H1 (cell line): Measurements from ENCODE around the gene ACP4. TPM values are rescaled to one million over a fixed set of nuclear protein-coding genes. Genes with fewer than 3 reads are reported as not detected.

Source experiments
- CTCF ChIA-PET: fragments of 300-600 bp; sonication (Branson Sonifier 250); formaldehyde crosslinking; loops from one replicate; lab custom pipeline; 2021; ENCODE audit not compliant: partially characterized antibody; lab: Charles Lee
- POLR2A ChIA-PET: fragments of 300-600 bp; sonication (Branson Sonifier 250); formaldehyde crosslinking; loops from one replicate; lab custom pipeline; 2021; ENCODE audit warnings: inconsistent platforms; ENCODE audit not compliant: partially characterized antibody; lab: Charles Lee
- DNase-seq, 2 experiments: peaks; one replicate each; pipeline versions ENCODE4 v3.0.0 to v3.0.0-alpha.2; 2010 to 2022; ENCODE audit warnings: low spot score in 2 of 2, low read depth in 1 of 2, mixed read lengths in 1 of 2
- FAIRE-seq: peaks from 2 replicates; lab custom pipeline; 2011; peaks lifted over from hg19 to GRCh38; lab: Jason Lieb, UNC
- H2AFZ ChIP-seq: 2 replicates; pipeline ENCODE4 v1.8.1; 2012; ENCODE audit warnings: low read length, inconsistent platforms
- H2AK5ac ChIP-seq: 2 replicates; pipeline ENCODE4 v1.6.1; 2013; ENCODE audit warnings: low read depth, low read length
- H2BK120ac ChIP-seq: replicated peaks from 2 replicates; pipeline ENCODE3; 2013; ENCODE audit warnings: low read depth, low read length, inconsistent platforms
- H2BK12ac ChIP-seq: 2 replicates; pipeline ENCODE4 v1.6.1; 2013; ENCODE audit warnings: low read depth, low read length
- H2BK15ac ChIP-seq: 2 replicates; pipeline ENCODE4 v1.6.1; 2013; ENCODE audit warnings: low read length
- H2BK20ac ChIP-seq: 2 replicates; pipeline ENCODE4 v1.6.1; 2013; ENCODE audit warnings: low read length
- H2BK5ac ChIP-seq: 2 replicates; pipeline ENCODE4 v1.6.1; 2013; ENCODE audit warnings: low read depth, low read length
- H3K14ac ChIP-seq: 2 replicates; pipeline ENCODE4 v1.6.1; 2013; ENCODE audit warnings: inconsistent platforms; ENCODE audit not compliant: insufficient read length
- H3K18ac ChIP-seq: 2 replicates; pipeline ENCODE4 v1.6.1; 2013; ENCODE audit warnings: low read length; ENCODE audit errors: extremely low read depth
- H3K23ac ChIP-seq: 2 replicates; pipeline ENCODE4 v1.6.1; 2013; ENCODE audit warnings: inconsistent platforms; ENCODE audit not compliant: insufficient read length
- H3K23me2 ChIP-seq: 2 replicates; pipeline ENCODE4 v1.6.1; 2013; ENCODE audit warnings: low read depth, low read length
- H3K27ac ChIP-seq: 2 replicates; pipeline ENCODE4 v1.6.1; 2011; ENCODE audit warnings: low read depth, low read length, inconsistent platforms
- H3K27me3 ChIP-seq, 4 experiments: replicated peaks in 1 of 4; 1 replicate in 1 of 4; 2 replicates in 3 of 4; pipeline versions ENCODE4 v1.6.1 to v1.8.1; 2011 to 2013; ENCODE audit warnings: low read length in 3 of 4, mild to moderate bottlenecking in 3 of 4, inconsistent platforms in 2 of 4, mixed read lengths in 2 of 4, moderate library complexity in 1 of 4; ENCODE audit not compliant: control insufficient read depth in 3 of 4, insufficient read depth in 3 of 4; ENCODE audit errors: extremely low read depth in 1 of 4
- H3K36me3 ChIP-seq, 4 experiments: 2 replicates each; pipeline versions ENCODE4 v1.6.1 to v1.8.1; 2011 to 2013; ENCODE audit warnings: mild to moderate bottlenecking in 4 of 4, low read length in 3 of 4, moderate library complexity in 2 of 4, control low read depth in 1 of 4, inconsistent platforms in 1 of 4; ENCODE audit not compliant: insufficient read depth in 4 of 4, control insufficient read depth in 2 of 4
- H3K4ac ChIP-seq: replicated peaks from 2 replicates; pipeline ENCODE3; 2013; ENCODE audit warnings: low read length, low read depth, mixed read lengths, inconsistent platforms; ENCODE audit not compliant: insufficient read length
- H3K4me1 ChIP-seq, 4 experiments: replicated peaks in 1 of 4; 1 replicate in 1 of 4; 2 replicates in 3 of 4; pipeline versions ENCODE4 v1.6.1 to v1.8.1; 2011 to 2013; ENCODE audit warnings: low read length in 3 of 4, inconsistent platforms in 2 of 4, mixed read lengths in 1 of 4; ENCODE audit not compliant: insufficient read depth in 4 of 4, control insufficient read depth in 3 of 4
- H3K4me2 ChIP-seq, 2 experiments: 2 replicates each; pipeline versions ENCODE4 v1.6.1 to v1.8.1; 2011 to 2013; ENCODE audit warnings: low read depth in 2 of 2, low read length in 2 of 2, control low read depth in 1 of 2, inconsistent platforms in 1 of 2, mild to moderate bottlenecking in 1 of 2; ENCODE audit not compliant: insufficient read depth in 1 of 2
- H3K4me3 ChIP-seq, 4 experiments: fragments of 200-600, 300-600 bp in 1 of 4; sonication (generic), shearing (Covaris generic), sonication (Bioruptor Twin) in 1 of 4; 2 replicates each; pipeline versions ENCODE4 v1.5.1 to v1.8.1; 2011 to 2016; ENCODE audit warnings: low read length in 4 of 4, low read depth in 3 of 4, control low read depth in 2 of 4, inconsistent platforms in 2 of 4, mild to moderate bottlenecking in 2 of 4, mixed read lengths in 1 of 4, moderate library complexity in 1 of 4; ENCODE audit not compliant: insufficient read depth in 2 of 4; ENCODE audit errors: extremely low read depth in 1 of 4
- H3K56ac ChIP-seq: replicated peaks from 2 replicates; pipeline ENCODE3; 2013; ENCODE audit warnings: low read depth, mild to moderate bottlenecking, mixed read lengths, low read length, inconsistent platforms; ENCODE audit not compliant: insufficient read length
- H3K79me1 ChIP-seq: 2 replicates; pipeline ENCODE4 v1.6.1; 2013; ENCODE audit warnings: low read depth, low read length, control low read depth
- H3K79me2 ChIP-seq, 2 experiments: 2 replicates each; pipeline versions ENCODE4 v1.6.1 to v1.8.1; 2012 to 2013; ENCODE audit warnings: low read length in 2 of 2, mild to moderate bottlenecking in 2 of 2, inconsistent platforms in 1 of 2; ENCODE audit not compliant: insufficient read depth in 2 of 2, control insufficient read depth in 1 of 2
- H3K9ac ChIP-seq, 4 experiments: replicated peaks in 1 of 4; 1 replicate in 1 of 4; 2 replicates in 3 of 4; pipeline versions ENCODE4 v1.6.1 to v1.8.1; 2011 to 2013; ENCODE audit warnings: low read depth in 3 of 4, low read length in 3 of 4, control low read depth in 2 of 4, mild to moderate bottlenecking in 2 of 4, moderate library complexity in 2 of 4, inconsistent platforms in 1 of 4; ENCODE audit errors: extremely low read depth in 1 of 4
- H3K9me3 ChIP-seq, 2 experiments: 2 replicates each; pipeline versions ENCODE4 v1.6.1 to v1.8.1; 2012 to 2013; ENCODE audit warnings: mild to moderate bottlenecking in 2 of 2, moderate library complexity in 2 of 2, control low read depth in 1 of 2, inconsistent platforms in 1 of 2, low read depth in 1 of 2, low read length in 1 of 2, mixed read lengths in 1 of 2; ENCODE audit not compliant: insufficient read depth in 2 of 2
- H4K20me1 ChIP-seq, 2 experiments: replicated peaks in 1 of 2; 2 replicates each; pipeline versions ENCODE3 to v1.8.1; 2011 to 2013; ENCODE audit warnings: inconsistent platforms in 2 of 2, low read length in 2 of 2, mild to moderate bottlenecking in 1 of 2; ENCODE audit not compliant: insufficient read depth in 2 of 2, control insufficient read depth in 1 of 2
- H4K5ac ChIP-seq: 2 replicates; pipeline ENCODE4 v1.6.1; 2013; ENCODE audit warnings: low read length, low read depth, mixed read lengths, inconsistent platforms; ENCODE audit not compliant: insufficient read length
- H4K8ac ChIP-seq: 2 replicates; pipeline ENCODE4 v1.8.0; 2013; ENCODE audit warnings: mild to moderate bottlenecking, moderate library complexity, low read length, inconsistent platforms; ENCODE audit not compliant: insufficient read depth; ENCODE audit errors: extremely low read depth
- H4K91ac ChIP-seq: replicated peaks from 2 replicates; pipeline ENCODE3; 2013; ENCODE audit warnings: low read length, mixed read lengths, inconsistent platforms; ENCODE audit not compliant: insufficient read length
- ASH2L ChIP-seq: fragments of 200-600, 300-600 bp; sonication (generic); IDR thresholded peaks from one replicate; pipeline ENCODE4 v1.7.1; 2017; ENCODE audit warnings: low read length
- CBX8 ChIP-seq: fragments of 300-800, 300-1000 bp; sonication (generic); IDR thresholded peaks from 2 replicates; pipeline ENCODE4 v1.7.1; 2016; ENCODE audit warnings: low read depth, low read length, borderline replicate concordance
- CHD2 ChIP-seq: IDR thresholded peaks from 2 replicates; pipeline ENCODE4 v1.6.1; 2012; ENCODE audit warnings: low read length, improper control_type of control experiment
- FOSL1 ChIP-seq: IDR thresholded peaks from 2 replicates; pipeline ENCODE4 v1.6.1; 2011; ENCODE audit warnings: mild to moderate bottlenecking, low read depth, low read length, moderate library complexity; ENCODE audit not compliant: insufficient read depth
- KDM1A ChIP-seq: fragments of 200-600, 300-600 bp; sonication (generic); IDR thresholded peaks from 2 replicates; pipeline ENCODE4 v1.7.1; 2016; ENCODE audit warnings: mild to moderate bottlenecking, low read length, borderline replicate concordance
- POU5F1 ChIP-seq: IDR thresholded peaks from 2 replicates; pipeline ENCODE4 v1.6.1; 2011; ENCODE audit warnings: low read depth, mild to moderate bottlenecking, low read length, moderate library complexity
- SAP30 ChIP-seq: fragments of 300-600 bp; sonication (generic); IDR thresholded peaks from 2 replicates; pipeline ENCODE4 v1.7.1; 2012; ENCODE audit warnings: low read length, moderate library complexity, mild to moderate bottlenecking, inconsistent platforms; ENCODE audit not compliant: insufficient read depth, insufficient replicate concordance
- SIRT6 ChIP-seq: IDR thresholded peaks from one replicate; pipeline ENCODE4 v1.7.1; 2012; ENCODE audit warnings: low read length, inconsistent platforms
- WGBS, 2 experiments: shearing (Covaris generic) in 1 of 2; methylation state at CpG; one replicate each; pipeline versions ENCODE4 v1.1.6 to v1.1.7; 2013 to 2015; ENCODE audit warnings: low lambda C conversion rate in 2 of 2, mixed read lengths in 2 of 2, inconsistent platforms in 1 of 2, low coverage in 1 of 2, missing lambda C conversion rate in 1 of 2; ENCODE audit not compliant: insufficient replicate concordance in 2 of 2, insufficient coverage in 1 of 2, insufficient read length in 1 of 2; ENCODE audit errors: extremely low coverage in 1 of 2, missing lambda C conversion rate in 1 of 2; 5-methylcytosine and 5-hydroxymethylcytosine counted together
- polyA plus RNA-seq, 7 experiments: library from polyadenylated mRNA; depleted of rRNA in 3 of 7; stranded (reverse) in 5 of 7; unstranded in 2 of 7; fragments of >200 nt in 5 of 7; fragments of 200-250 nt in 2 of 7; gene quantifications; 1 replicate in 5 of 7; 2 replicates in 1 of 7; 4 replicates in 1 of 7; pipeline versions ENCODE4 v1.2.1 to v1.2.3, GENCODE V29; 2011 to 2013; ENCODE audit warnings: missing spikeins in 2 of 7, mixed read lengths in 2 of 7
- total RNA-seq: library from RNA; stranded (reverse); fragmentation: NEBNext Ultra II Directional; extraction: Animal tissue kit (Norgen Biotek cat#: 25700); gene quantifications from 2 replicates; pipeline ENCODE4 v1.2.1, GENCODE V29; 2021
- TF ChIP-seq, protein P1 (sequence below): IDR thresholded peaks from 2 replicates; pipeline ENCODE4 v1.6.1; 2012; ENCODE audit warnings: low read length, inconsistent platforms

Gene ACP4
- total and polyA plus RNA-seq, 2 of the 8 experiments (the other 6 are each of a cell fraction or from before 2014, with no cell fraction given) = not detected

- H3K4me1 ChIP-seq = peaks cover 5 to 26% (median 20%) of the 10 kb centered on the region in 4 experiments
- peaks cover 17% of the 10 kb centered on the region for H3K23me2 ChIP-seq
- no peak overlapping the region for H2BK120ac ChIP-seq
- H3K27ac ChIP-seq = no peak overlapping the region
- H3K79me1 ChIP-seq = no peaks in the 10 kb centered on the region
- no peak overlapping the region for H2AK5ac ChIP-seq
- H4K8ac ChIP-seq = no peak overlapping the region
- ChIA-PET CTCF (no interaction called here), POLR2A (interaction anchor here (1.6 to 14.4 kb wide), 2 partner anchors 12 to 20 kb away, joined by 6 to 275 read pairs; no protein-coding TSS in a partner anchor)
- peak overlapping the region; percentile 48 to 84 (median 82) for H3K4me3 ChIP-seq
- peak overlapping the region; percentile 81; the same call in 1 of the 2 replicates for H2AFZ ChIP-seq
- FAIRE-seq (peak; percentile 7), DNase-seq (peak; percentile 65 to 99)
- peak overlapping the region; percentile 87 for H3K18ac ChIP-seq
- H3K36me3 ChIP-seq = no peaks in the 10 kb centered on the region
- H3K79me2 ChIP-seq = no peaks in the 10 kb centered on the region
- H4K5ac ChIP-seq = peak overlapping the region; percentile 3
- peaks cover 0 to 2% of the 10 kb centered on the region in 2 experiments for H4K20me1 ChIP-seq
- 0 out of 2 replicates have a peak overlapping the region, but pooled peaks have one; percentile 80 for H2BK20ac ChIP-seq
- no peak overlapping the region for H3K4ac ChIP-seq
- no peak overlapping the region for H3K23ac ChIP-seq
- peak overlapping the region; percentile 95; the same call in 1 of the 2 replicates for H2BK15ac ChIP-seq
- H3K9ac ChIP-seq = peak overlapping the region in 2 of 4 experiments; percentile 56 to 66; a peak in 4 of 7 replicates
- H3K9me3 ChIP-seq = no peaks in the 10 kb centered on the region
- peak overlapping the region; percentile 87 for H3K56ac ChIP-seq
- H3K14ac ChIP-seq = no peak overlapping the region
- H2BK5ac ChIP-seq = peak overlapping the region; percentile 61; the same call in 1 of the 2 replicates
- peak overlapping the region; percentile 54 to 81 for H3K4me2 ChIP-seq
- H3K27me3 ChIP-seq = peaks cover 9 to 37% (median 33%) of the 10 kb centered on the region in 4 experiments
- peak overlapping the region; percentile 11; the same call in 1 of the 2 replicates for H2BK12ac ChIP-seq
- WGBS, 2 experiments = 15% methylated on average over 36 of the region's 52 CpGs; no CpG with 5 or more reads in 1 of the 2 experiments
- H4K91ac ChIP-seq = no peak overlapping the region
- TF ChIP-seq SAP30 = no peak
- TF ChIP-seq CHD2 = no peak
- no peak for TF ChIP-seq KDM1A
- TF ChIP-seq FOSL1 = no peak
- no peak for TF ChIP-seq POU5F1
- TF ChIP-seq, protein P1, sequence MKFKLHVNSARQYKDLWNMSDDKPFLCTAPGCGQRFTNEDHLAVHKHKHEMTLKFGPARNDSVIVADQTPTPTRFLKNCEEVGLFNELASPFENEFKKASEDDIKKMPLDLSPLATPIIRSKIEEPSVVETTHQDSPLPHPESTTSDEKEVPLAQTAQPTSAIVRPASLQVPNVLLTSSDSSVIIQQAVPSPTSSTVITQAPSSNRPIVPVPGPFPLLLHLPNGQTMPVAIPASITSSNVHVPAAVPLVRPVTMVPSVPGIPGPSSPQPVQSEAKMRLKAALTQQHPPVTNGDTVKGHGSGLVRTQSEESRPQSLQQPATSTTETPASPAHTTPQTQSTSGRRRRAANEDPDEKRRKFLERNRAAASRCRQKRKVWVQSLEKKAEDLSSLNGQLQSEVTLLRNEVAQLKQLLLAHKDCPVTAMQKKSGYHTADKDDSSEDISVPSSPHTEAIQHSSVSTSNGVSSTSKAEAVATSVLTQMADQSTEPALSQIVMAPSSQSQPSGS = no peak
- no peak for TF ChIP-seq CBX8
- TF ChIP-seq ASH2L = peak; percentile 75
- TF ChIP-seq SIRT6 = no peak
These were observed 28.0 kb downstream of the ACP4 start for GRCh38 chr19:50817941-50818858.
